Breast epithelium (tissue), 3 donors: Measurements from ENCODE around the gene CAMK2D.

Source experiments
- CTCF ChIP-seq, 3 donors: fragments of 450-650 bp; IDR thresholded peaks; one replicate each; pipeline ENCODE4 v1.5.1; 2016 to 2017; ENCODE audit warnings: antibody characterized with exemption in 3 of 3, mild to moderate bottlenecking in 3 of 3, moderate library complexity in 3 of 3
- POLR2A ChIP-seq: fragments of 450-650 bp; IDR thresholded peaks from one replicate; pipeline ENCODE4 v1.6.1; 2016; ENCODE audit warnings: antibody characterized with exemption, mild to moderate bottlenecking, moderate library complexity
- POLR2AphosphoS5 ChIP-seq, 3 donors: sonication (generic); formaldehyde crosslinking; IDR thresholded peaks; one replicate each; pipeline ENCODE4 v1.6.1; 2017; ENCODE audit warnings: antibody characterized with exemption in 3 of 3

GRCh38 chr4:113452868-113453620 is 308.5 kb downstream of the CAMK2D start:
- TF ChIP-seq POLR2AphosphoS5 (IDR thresholded peaks at IDR 0.05) = no peak
- no peak for TF ChIP-seq CTCF (IDR thresholded peaks at IDR 0.05)
- TF ChIP-seq POLR2A = no peak
